Measurements from ENCODE around the gene PALM.

- TF ChIP-seq, protein P1, sequence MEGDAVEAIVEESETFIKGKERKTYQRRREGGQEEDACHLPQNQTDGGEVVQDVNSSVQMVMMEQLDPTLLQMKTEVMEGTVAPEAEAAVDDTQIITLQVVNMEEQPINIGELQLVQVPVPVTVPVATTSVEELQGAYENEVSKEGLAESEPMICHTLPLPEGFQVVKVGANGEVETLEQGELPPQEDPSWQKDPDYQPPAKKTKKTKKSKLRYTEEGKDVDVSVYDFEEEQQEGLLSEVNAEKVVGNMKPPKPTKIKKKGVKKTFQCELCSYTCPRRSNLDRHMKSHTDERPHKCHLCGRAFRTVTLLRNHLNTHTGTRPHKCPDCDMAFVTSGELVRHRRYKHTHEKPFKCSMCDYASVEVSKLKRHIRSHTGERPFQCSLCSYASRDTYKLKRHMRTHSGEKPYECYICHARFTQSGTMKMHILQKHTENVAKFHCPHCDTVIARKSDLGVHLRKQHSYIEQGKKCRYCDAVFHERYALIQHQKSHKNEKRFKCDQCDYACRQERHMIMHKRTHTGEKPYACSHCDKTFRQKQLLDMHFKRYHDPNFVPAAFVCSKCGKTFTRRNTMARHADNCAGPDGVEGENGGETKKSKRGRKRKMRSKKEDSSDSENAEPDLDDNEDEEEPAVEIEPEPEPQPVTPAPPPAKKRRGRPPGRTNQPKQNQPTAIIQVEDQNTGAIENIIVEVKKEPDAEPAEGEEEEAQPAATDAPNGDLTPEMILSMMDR (IDR thresholded peaks at IDR 0.05; ENCODE audit: low read length): no peak
- TF ChIP-seq EZH2 (IDR thresholded peaks at IDR 0.05; ENCODE audit: borderline replicate concordance, low read length): no peak
Observed at GRCh38 chr19:755063-755462, 46.3 kb downstream of the PALM start.

Data from OCI-LY1 (cell line).